Cortex of kidney (tissue), 1 donor: ENCODE results near the gene ID2.

Experiments used
- DNase-seq: peaks from one replicate; lab custom pipeline; 2025; lab: John Stamatoyannopoulos, UW

The ID2 gene

GRCh38 chr2:8648441-8649213 is 33.2 kb upstream of the ID2 start:
- DNase-seq: no peak

GRCh38 chr2:8649718-8650117 is 32.1 kb upstream of the ID2 start:
- no peak for DNase-seq

GRCh38 chr2:8650256-8650655 is 31.6 kb upstream of the ID2 start:
- DNase-seq: no peak

- no peak for DNase-seq
Observed at GRCh38 chr2:8652774-8653426, 29.0 kb upstream of the ID2 start.

- DNase-seq: no peak
Observed at GRCh38 chr2:8653485-8653884, 28.4 kb upstream of the ID2 start.

GRCh38 chr2:8654041-8654440 is 27.8 kb upstream of the ID2 start:
- no peak for DNase-seq

- no peak for DNase-seq
Observed at GRCh38 chr2:8654483-8654882, 27.4 kb upstream of the ID2 start.

GRCh38 chr2:8656160-8656641 is 25.7 kb upstream of the ID2 start:
- DNase-seq: no peak

- no peak for DNase-seq
Observed at GRCh38 chr2:8656811-8657210, 25.0 kb upstream of the ID2 start.

- no peak for DNase-seq
Observed at GRCh38 chr2:8657423-8658062, 24.3 kb upstream of the ID2 start.

- no peak for DNase-seq
Observed at GRCh38 chr2:8658064-8658862, 23.6 kb upstream of the ID2 start.

GRCh38 chr2:8659092-8659734 is 22.6 kb upstream of the ID2 start:
- no peak for DNase-seq

GRCh38 chr2:8659735-8660492 is 21.9 kb upstream of the ID2 start:
- no peak for DNase-seq

- no peak for DNase-seq
Observed at GRCh38 chr2:8661235-8661634, 20.6 kb upstream of the ID2 start.

- no peak for DNase-seq
Observed at GRCh38 chr2:8661736-8662135, 20.1 kb upstream of the ID2 start.

GRCh38 chr2:8662239-8662879 is 19.5 kb upstream of the ID2 start:
- no peak for DNase-seq

- DNase-seq: no peak
Observed at GRCh38 chr2:8663997-8664396, 17.9 kb upstream of the ID2 start.

GRCh38 chr2:8666581-8666980 is 15.3 kb upstream of the ID2 start:
- DNase-seq: no peak

GRCh38 chr2:8667896-8668512 is 13.9 kb upstream of the ID2 start:
- DNase-seq: no peak
